Aorta (tissue), 5 donors: ENCODE results near the gene KLHL20. TPM values are rescaled to one million over a fixed set of nuclear protein-coding genes. Genes with fewer than 3 reads are reported as not detected.
"Not testable (repeated sequence)": the region's sequence is repeated elsewhere in the genome, so short reads cannot be mapped to it uniquely, and the experiment has no call there.

ENCODE experiments used
- ATAC-seq: fragments of 200-7000 bp; cut with Tn5 transposase; one replicate; pipeline ENCODE4 v1.9.1; 2022; ENCODE audit warnings: moderate library complexity; ENCODE audit not compliant: low FRiP score
- DNase-seq, 2 donors: peaks; one replicate each; pipeline ENCODE4 v3.0.0-alpha.2; 2020
- H3K27ac ChIP-seq, 2 donors: one replicate each; pipeline ENCODE4 v1.5.1; 2013; ENCODE audit warnings: low read length in 2 of 2, mild to moderate bottlenecking in 2 of 2, moderate library complexity in 2 of 2, control low read depth in 1 of 2, inconsistent platforms in 1 of 2, low read depth in 1 of 2
- H3K27me3 ChIP-seq, 2 donors: one replicate each; pipeline ENCODE4 v1.6.1; 2013; ENCODE audit warnings: control low read depth in 1 of 2, low read length in 1 of 2, mild to moderate bottlenecking in 1 of 2, moderate library complexity in 1 of 2; ENCODE audit not compliant: insufficient read depth in 2 of 2, control insufficient read depth in 1 of 2
- H3K36me3 ChIP-seq, 2 donors: one replicate each; pipeline ENCODE4 v1.6.1; 2013; ENCODE audit warnings: control low read depth in 1 of 2, low read length in 1 of 2, mild to moderate bottlenecking in 1 of 2; ENCODE audit not compliant: insufficient read depth in 2 of 2, control insufficient read depth in 1 of 2
- H3K4me1 ChIP-seq, 2 donors: one replicate each; pipeline ENCODE4 v1.6.1; 2013; ENCODE audit warnings: low read length in 2 of 2, control low read depth in 1 of 2, mild to moderate bottlenecking in 1 of 2, moderate library complexity in 1 of 2; ENCODE audit not compliant: insufficient read depth in 2 of 2, control insufficient read depth in 1 of 2
- H3K4me3 ChIP-seq, 2 donors: one replicate each; pipeline ENCODE4 v1.5.1; 2013; ENCODE audit warnings: low read length in 2 of 2, control low read depth in 1 of 2, mild to moderate bottlenecking in 1 of 2
- H3K9me3 ChIP-seq: one replicate; pipeline ENCODE4 v1.6.1; 2013; ENCODE audit warnings: mild to moderate bottlenecking, low read length; ENCODE audit not compliant: control insufficient read depth
- WGBS, 2 donors: extraction: QIAGEN DNeasy Blood & Tissue Kit; methylation state at CpG; one replicate each; pipeline ENCODE4 v1.1.7; 2013; 5-methylcytosine and 5-hydroxymethylcytosine counted together
- intact Hi-C, 2 donors: fragments of 100-400 bp; cut with DNase I; formaldehyde crosslinking; loops; one replicate each; pipeline versions ENCODE4 v1.14.2 to v1.15.0; 2022
- polyA plus RNA-seq, 2 donors: library from polyadenylated mRNA; stranded (reverse); fragments of 200-250 nt; gene quantifications; one replicate each; pipeline ENCODE4 v1.2.3, GENCODE V29; 2013
- total RNA-seq, 2 donors: library from RNA; stranded (reverse); fragmentation: NEBNext Ultra II Directional; extraction: Animal tissue kit (Norgen Biotek cat#: 25700); gene quantifications; one replicate each; pipeline ENCODE4 v1.2.1, GENCODE V29; 2021
- donor health status: healthy with polysubstance abuse.
- donor health status: Bipolar disorder and iron deficiency.
- donor health status: DM: no; HTN: no; CAD: no.
- donor health status: DM: no; HTN: no; CAD: no.
- donor health status: DM: yes; HTN: yes; CAD: no.

KLHL20 gene
- total and polyA plus RNA-seq, 4 donors = 13.3 to 35.2 (median 23.0) TPM

DNA sequence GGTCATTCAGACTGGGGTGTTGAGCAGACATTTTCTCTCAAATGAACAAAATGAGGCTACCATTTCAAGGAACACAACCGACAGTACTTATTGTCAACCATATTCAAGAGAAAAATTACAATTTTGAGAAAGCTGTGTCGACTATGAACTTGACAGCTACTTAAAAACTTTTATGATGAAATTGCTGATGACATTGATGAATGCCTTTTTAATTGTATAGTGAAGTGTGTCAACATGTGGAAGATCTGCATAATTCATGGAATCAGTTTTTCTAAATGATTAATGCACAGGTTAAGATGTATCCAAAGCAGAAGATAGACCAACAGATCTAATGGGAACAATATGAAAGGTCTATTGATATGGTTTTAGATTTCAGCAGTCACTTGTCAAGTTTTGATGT is 75.1 kb downstream of the KLHL20 start:
- Histone ChIP-seq H3K9me3 (no peaks in the 10 kb centered on the region), H3K4me3 (no peak overlapping the region), H3K36me3 (no peaks in the 10 kb centered on the region), H3K4me1 (no peaks in the 10 kb centered on the region), H3K27ac (no peak overlapping the region), H3K27me3 (no peaks in the 10 kb centered on the region)
- intact Hi-C loops = no loop called here
- DNase-seq (no peak), ATAC-seq (no peak)
- WGBS, 2 donors = 88 to 90% methylated on average over 2 of the region's 2 CpGs

DNA sequence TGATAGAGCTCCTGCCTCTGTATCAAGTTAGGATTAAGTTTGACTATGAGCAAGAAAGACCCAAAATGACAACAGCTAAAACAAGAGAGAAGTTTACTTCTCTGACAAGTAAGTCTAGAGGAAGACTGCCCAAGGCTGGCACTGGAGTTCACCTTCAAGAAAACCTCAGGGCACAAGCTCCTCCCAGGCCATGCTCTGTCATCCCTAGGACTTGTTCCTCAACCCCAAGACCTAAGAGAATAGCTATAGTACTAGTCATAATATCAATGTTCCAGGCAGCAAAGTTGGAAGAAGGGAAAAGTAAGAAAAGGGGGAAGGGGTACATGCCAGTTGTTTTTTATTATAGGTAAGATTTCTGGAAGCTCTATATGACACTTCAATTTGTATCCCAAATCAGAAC is 83.3 kb downstream of the KLHL20 start:
- no peak overlapping the region for H3K4me3 ChIP-seq
- H3K4me1 ChIP-seq = no peaks in the 10 kb centered on the region
- ATAC-seq (no peak), DNase-seq (no peak)
- H3K27me3 ChIP-seq = no peaks in the 10 kb centered on the region
- intact Hi-C loops = no loop called here
- no peak overlapping the region for H3K27ac ChIP-seq
- no peaks in the 10 kb centered on the region for H3K9me3 ChIP-seq
- H3K36me3 ChIP-seq = peaks cover 0 to 2% of the 10 kb centered on the region in 2 donors

DNA sequence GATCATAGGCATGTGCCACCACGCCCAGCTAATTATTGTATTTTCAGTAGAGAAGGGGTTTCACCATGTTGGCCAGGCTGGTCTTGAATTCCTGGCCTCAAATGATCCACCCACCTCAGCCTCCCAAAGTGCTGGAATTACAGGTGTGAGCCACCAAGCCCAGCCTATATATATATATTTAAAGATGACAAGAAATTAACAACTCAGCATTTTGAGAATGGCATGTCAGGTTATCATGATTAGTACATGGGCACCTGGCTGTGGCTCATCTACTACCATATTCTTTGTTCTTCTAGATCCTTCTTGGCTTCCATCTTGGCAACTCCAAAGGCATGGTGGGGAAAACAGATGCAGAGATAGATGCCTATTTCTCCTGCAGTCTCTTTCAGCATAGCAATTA is 85.2 kb downstream of the KLHL20 start:
- ATAC-seq, H3K27me3 ChIP-seq, H3K4me1 ChIP-seq, H3K27ac ChIP-seq, H3K36me3 ChIP-seq, H3K9me3 ChIP-seq, DNase-seq, H3K4me3 ChIP-seq, intact Hi-C loops: not testable (repeated sequence)
- WGBS, 2 donors = 94 to 95% methylated on average over 1 of the region's 1 CpG

DNA sequence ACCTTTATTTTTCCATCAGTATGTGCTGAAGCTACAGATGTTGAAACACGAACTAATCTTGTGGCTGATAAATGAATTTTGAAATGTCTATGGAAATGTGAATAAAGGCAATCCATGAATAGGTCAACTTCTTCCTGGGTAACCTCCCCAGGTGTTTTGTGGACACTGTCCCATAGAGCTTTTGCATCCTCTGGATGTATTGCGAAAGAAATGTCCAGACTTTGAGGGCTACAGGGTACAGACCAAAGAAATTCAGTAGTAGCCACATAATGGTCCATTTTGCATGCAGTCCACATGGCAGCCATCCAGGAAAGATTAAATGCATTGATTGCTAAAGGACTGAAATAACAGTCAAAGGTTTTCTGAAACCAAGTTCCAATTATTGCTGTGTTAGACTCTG is 88.2 kb downstream of the KLHL20 start:
- intact Hi-C loops = no loop called here
- H3K4me3 ChIP-seq = no peak overlapping the region
- ATAC-seq = no peak
- whole genome bisulfite sequencing, 2 donors = 91 to 96% methylated on average over 2 of the region's 2 CpGs
- H3K4me1 ChIP-seq = no peaks in the 10 kb centered on the region
- H3K36me3 ChIP-seq = peaks cover 0 to 4% of the 10 kb centered on the region in 2 donors
- no peak overlapping the region for H3K27ac ChIP-seq
- no peak for DNase-seq
- no peaks in the 10 kb centered on the region for H3K9me3 ChIP-seq
- no peaks in the 10 kb centered on the region for H3K27me3 ChIP-seq

DNA sequence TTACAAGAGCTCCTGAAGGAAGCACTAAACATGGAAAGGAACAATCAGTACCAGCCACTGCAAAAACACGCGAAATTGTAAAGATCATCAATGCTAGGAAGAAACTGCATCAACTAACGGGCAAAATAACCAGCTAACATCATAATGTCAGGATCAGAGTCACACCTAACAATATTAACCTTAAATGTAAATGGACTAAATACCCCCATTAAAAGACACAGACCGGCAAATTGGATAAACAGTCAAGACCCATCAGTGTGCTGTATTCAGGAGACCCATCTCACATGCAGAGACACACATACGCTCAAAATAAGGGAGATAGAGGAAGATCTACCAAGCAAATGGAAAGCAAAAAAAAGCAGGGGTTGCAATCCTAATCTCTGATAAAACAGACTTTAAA is 98.9 kb downstream of the KLHL20 start:
- ATAC-seq, H3K9me3 ChIP-seq, H3K27me3 ChIP-seq, H3K36me3 ChIP-seq, DNase-seq, intact Hi-C loops, H3K27ac ChIP-seq, H3K4me1 ChIP-seq, H3K4me3 ChIP-seq: not testable (repeated sequence)
- WGBS, 2 donors = 97 to 98% methylated on average over 5 of the region's 5 CpGs

DNA sequence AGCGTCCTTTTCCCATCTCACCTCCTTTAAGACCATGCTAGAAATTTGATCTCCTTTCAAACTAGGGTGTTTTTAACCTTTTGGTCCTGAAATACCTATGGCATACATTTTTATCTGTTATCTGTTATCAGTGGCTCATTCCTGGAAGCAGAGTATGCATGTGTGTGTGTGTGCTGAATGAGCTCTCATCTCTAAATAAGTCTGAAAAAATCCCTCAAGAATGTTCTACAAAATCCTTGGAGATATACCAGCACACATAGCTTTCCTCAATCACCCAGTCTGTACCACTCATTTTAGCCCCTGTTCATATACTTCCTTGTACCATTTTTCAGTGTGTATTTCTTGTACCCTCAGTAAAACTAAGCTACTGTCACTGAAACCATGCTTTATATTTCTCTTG is 103.7 kb downstream of the KLHL20 start:
- H3K4me1 ChIP-seq = no peaks in the 10 kb centered on the region
- H3K27me3 ChIP-seq = no peaks in the 10 kb centered on the region
- no peak overlapping the region for H3K27ac ChIP-seq
- no peaks in the 10 kb centered on the region for H3K36me3 ChIP-seq
- intact Hi-C loops = no loop called here
- WGBS, 2 donors = 87 to 91% methylated on average over 1 of the region's 1 CpG
- ATAC-seq = no peak
- no peak for DNase-seq
- no peak overlapping the region for H3K4me3 ChIP-seq
- H3K9me3 ChIP-seq = no peaks in the 10 kb centered on the region

DNA sequence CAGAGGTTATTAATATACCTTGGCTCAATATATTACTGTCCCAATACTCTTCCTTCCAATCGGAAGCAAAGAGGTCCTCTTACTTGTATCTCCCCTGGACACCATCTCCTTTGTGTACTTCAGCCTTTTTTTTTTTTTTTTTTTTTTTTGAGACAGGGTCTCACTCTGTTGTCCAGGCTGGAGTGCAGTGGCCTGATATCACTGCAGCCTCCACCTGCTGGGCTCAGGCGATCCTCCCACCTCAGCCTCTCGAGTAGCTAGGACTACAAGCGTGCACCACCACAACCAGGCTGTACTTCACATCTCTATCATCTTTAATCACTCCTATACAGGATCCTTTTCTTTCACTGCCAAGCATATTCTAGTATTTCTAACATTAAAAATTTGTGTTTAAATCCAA is 106.9 kb downstream of the KLHL20 start:
- intact Hi-C loops = loop anchor here (5.0 kb wide), 2 partner anchors 389 to 404 kb away; no protein-coding TSS in a partner anchor
- Histone ChIP-seq H3K27me3 (no peaks in the 10 kb centered on the region), H3K36me3 (no peaks in the 10 kb centered on the region), H3K9me3 (no peaks in the 10 kb centered on the region), H3K4me3 (no peak overlapping the region), H3K27ac (no peak overlapping the region), H3K4me1 (peaks cover 0 to 2% of the 10 kb centered on the region in 2 donors)
- no peak for ATAC-seq
- DNase-seq = no peak
- WGBS, 2 donors = 93 to 96% methylated on average over 4 of the region's 4 CpGs

DNA sequence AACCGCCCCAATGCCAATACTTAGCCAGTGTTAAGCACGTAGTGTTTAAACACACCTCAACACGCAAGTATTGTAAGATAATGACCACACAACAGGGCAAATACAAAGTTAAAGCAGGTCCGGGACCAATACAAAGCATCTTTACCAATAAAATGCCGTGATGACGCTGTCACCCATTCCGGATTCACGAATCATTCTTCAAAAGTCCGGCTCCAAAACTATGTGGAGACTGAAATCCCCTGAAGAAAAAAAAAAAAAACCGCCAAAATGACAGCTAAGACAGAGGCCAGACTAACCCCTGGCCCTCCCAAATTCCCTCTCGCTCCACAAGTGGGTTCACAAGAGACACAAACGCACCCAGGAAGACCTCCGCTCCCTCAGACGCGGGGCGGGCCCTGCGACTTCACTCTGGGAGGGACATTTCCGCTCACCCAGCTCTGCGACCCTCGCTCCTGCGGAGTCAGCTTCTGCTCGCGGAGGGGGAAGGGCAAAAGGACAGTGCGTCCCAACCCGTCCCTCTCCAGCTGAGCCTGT is 109.1 kb downstream of the KLHL20 start:
- intact Hi-C loops = loop anchor here (2.0 to 5.0 kb wide), 3 partner anchors 45 to 407 kb away; partner anchors contain the start of gene ZBTB37 (in 1 of the 2)
- H3K36me3 ChIP-seq = no peaks in the 10 kb centered on the region
- H3K27me3 ChIP-seq = no peaks in the 10 kb centered on the region
- H3K4me3 ChIP-seq = peak overlapping the region; percentile 53 to 98
- 0 to 1% methylated on average over 25 of the region's 25 CpGs for WGBS, 2 donors
- no peaks in the 10 kb centered on the region for H3K9me3 ChIP-seq
- DNase-seq (no peak), ATAC-seq (no peak)
- H3K4me1 ChIP-seq = peaks cover 0 to 2% of the 10 kb centered on the region in 2 donors
- H3K27ac ChIP-seq = peak overlapping the region in 1 of 2 donors; percentile 92

DNA sequence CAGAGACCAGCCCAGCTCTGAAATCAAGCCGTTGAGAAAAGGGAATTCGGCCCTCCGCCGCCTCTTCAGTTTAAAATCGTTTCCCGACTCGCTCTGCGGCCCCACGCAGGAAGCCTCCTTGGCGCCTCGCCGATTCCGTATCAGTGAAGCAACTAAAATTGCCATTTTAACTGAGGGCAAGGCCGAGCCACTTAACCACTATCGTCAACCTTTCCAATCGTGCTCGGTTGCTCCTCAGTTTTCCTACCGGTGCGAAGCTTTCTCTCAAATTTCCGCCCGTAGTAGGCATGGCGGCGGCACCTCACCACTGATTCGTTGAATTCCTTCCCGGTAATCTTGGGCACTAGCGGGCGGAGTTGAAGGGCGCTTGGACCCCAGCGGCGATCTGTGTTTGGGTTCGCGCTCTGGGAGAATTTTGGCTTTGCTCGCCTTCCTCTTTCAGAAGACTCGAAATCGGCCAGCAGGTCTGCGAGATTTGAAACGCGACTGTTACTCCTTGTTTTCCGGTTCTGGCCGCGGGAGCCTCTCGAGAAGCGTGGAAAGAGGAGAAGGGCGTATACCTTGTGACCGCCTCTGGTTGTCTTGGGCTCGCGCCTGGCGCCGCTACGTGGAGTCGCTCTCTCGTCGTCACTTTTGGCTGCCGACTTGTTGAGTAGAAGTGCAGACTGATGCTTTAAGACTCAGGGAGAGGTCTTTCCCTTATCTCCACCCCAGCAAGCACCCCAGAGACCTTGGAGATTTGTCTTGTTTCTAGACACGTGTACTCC is 109.7 kb downstream of the KLHL20 start, which contains the start of the genes CENPL and DARS2:
CENPL (minus strand) TSS at position 569 of the 767 bp plus-strand sequence. CDS start 13,584 bp downstream, outside the sequence.
DARS2 (plus strand) TSS at position 359 of the 767 bp plus-strand sequence. CDS start 557 bp downstream, outside the sequence.
- WGBS, 2 donors = 0% methylated on average over 55 of the region's 55 CpGs
- H3K27me3 ChIP-seq = no peaks in the 10 kb centered on the region
- ATAC-seq (peak; percentile 100), DNase-seq (peak; percentile 98)
- intact Hi-C loops = loop anchor here (2.0 to 5.0 kb wide), 4 partner anchors 44 to 407 kb away; partner anchors contain the start of genes PRDX6 (in 1 of the 2) and ZBTB37 (in 1 of the 2)
- peak within 1 kb of the TSS; percentile 46 to 92 for H3K27ac ChIP-seq
- no peaks in the 10 kb centered on the region for H3K36me3 ChIP-seq
- no peaks in the 10 kb centered on the region for H3K9me3 ChIP-seq
- peaks cover 0 to 2% of the 10 kb centered on the region in 2 donors for H3K4me1 ChIP-seq
- H3K4me3 ChIP-seq = peak within 1 kb of the TSS; percentile 53 to 98
